ENCODE results near the gene HLA-G. TPM values are rescaled to one million over a fixed set of nuclear protein-coding genes. Genes with fewer than 3 reads are reported as not detected.

HLA-G gene
- total and polyA plus RNA-seq, 2 of the 4 experiments (the other 2 are of a cell fraction) = not detected

DNA sequence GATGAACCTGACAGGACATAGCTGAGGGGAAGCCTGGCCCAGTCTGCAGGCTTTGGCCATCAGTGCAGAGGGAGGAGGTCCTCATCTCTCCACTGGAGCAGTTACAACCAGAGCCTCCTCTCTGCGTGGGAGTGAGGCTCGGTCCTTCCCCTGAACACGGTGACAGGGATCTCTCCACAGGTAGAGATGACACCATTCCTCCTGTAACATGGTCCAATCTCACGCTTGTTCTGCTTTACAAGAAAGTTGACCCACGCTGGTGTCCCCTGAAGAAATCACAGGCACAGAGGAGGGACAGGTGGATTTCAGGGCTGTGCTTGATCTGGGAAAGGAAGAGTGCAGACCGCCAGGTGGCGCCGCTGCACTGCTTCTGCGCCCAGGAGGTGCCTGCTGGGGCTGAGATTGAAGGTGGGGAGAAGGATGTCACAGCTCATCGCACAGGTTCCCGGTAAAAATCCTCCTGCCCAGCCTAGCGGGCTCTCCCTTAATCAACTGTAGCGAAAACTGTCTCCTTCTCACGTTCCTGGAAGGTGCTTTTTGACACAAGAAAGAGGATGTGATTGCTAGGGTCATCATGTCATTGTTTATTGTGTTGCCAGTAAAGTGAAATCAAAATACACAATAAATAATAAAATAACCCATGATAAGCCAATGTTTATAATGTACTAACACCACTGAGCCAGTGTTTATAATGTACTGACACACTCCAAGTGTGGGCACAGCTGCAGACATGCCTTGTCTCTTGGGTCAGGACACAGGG, 20.4 kb downstream of the HLA-G start (continued):
- TF ChIP-seq BHLHE40 (IDR thresholded peaks at IDR 0.05; ENCODE audit: low read depth, low read length) = no peak

DNA sequence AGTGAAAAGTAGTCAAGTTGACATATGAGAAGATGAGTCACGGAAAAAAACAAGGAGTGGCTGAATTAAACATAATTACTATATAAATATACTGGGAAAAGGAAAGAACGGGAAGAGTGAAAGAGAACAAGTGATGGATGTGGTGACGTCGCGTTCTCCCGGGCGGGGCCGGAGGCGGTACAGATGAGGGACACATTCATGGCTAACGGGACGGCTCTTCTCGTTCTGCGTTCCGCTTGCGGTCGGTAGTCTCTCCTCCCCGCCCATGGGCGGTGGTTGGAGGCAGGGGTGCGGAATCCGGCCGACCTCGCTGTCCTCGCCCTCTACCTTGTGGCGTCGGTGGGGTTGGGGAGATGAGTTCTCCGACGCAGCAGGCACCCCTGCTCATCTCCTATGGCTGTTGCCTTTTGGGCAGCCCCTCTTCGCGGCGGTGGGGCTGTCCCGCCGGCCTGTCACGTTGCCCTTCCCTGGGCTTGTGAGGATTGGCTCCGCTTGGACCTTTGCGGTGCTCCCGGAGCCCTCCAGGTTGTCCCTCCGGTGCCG, 22.5 kb downstream of the HLA-G start:
- ChIA-PET CTCF (no interaction called here), POLR2A (ENCODE audit: unreplicated experiment) (no interaction called here)
- no peak overlapping the region for H3K14ac ChIP-seq (replicated peaks; ENCODE audit: low read depth, low read length)
- H3K27me3 ChIP-seq (ENCODE audit: control insufficient read depth, insufficient read depth, low read length) = peaks cover 38% of the 10 kb centered on the region
- H3K4ac ChIP-seq (ENCODE audit: low read depth, low read length) = no peak overlapping the region
- no peaks in the 10 kb centered on the region; the same call in 1 of the 2 replicates for H3K4me1 ChIP-seq (ENCODE audit: control insufficient read depth, insufficient read depth, low read length)
- H3K27ac ChIP-seq (ENCODE audit: insufficient read depth, low read length) = no peak overlapping the region
- no peak overlapping the region for H3K18ac ChIP-seq (ENCODE audit: low read depth, low read length)
- no peak overlapping the region for H3K4me3 ChIP-seq (ENCODE audit: insufficient read depth, low read depth, low read length)
- no peak overlapping the region for H2BK15ac ChIP-seq (ENCODE audit: low read depth, low read length)
- H4K20me1 ChIP-seq (ENCODE audit: insufficient read depth, low read length) = no peaks in the 10 kb centered on the region
- DNase-seq (no peak), ATAC-seq (ENCODE audit: low read depth) (peak; percentile 12)
- H3K56ac ChIP-seq (ENCODE audit: extremely low read depth, insufficient read depth, low read length) = no peak overlapping the region
- 15% methylated on average over 9 of the region's 38 CpGs; no CpG with 5 or more reads in 1 of the 2 experiments for WGBS, 2 experiments (ENCODE audit: extremely low coverage in 2 of 2, insufficient read length in 1 of 2)
- dilution Hi-C loops (cut with HindIII; ENCODE audit: low sequenced_read_pairs, unreplicated experiment) = no loop called here
- intact Hi-C loops (cut with micrococcal nuclease) = no loop called here
- H2AFZ ChIP-seq (replicated peaks; ENCODE audit: low read length, poor library complexity) = peak overlapping the region; percentile 60
- H2BK120ac ChIP-seq (ENCODE audit: low read depth, low read length) = no peak overlapping the region
- no peaks in the 10 kb centered on the region for H3K36me3 ChIP-seq (ENCODE audit: control insufficient read depth, insufficient read depth, low read length)
- H2BK20ac ChIP-seq (ENCODE audit: low read depth, low read length) = no peak overlapping the region
- H4K91ac ChIP-seq (ENCODE audit: insufficient read depth, low read depth, low read length) = no peak overlapping the region
- TF ChIP-seq MAFK (IDR thresholded peaks at IDR 0.05; ENCODE audit: low read depth, low read length) (no peak), POLR2A (IDR thresholded peaks at IDR 0.05; ENCODE audit: low read depth, low read length) (no peak), FOS (IDR thresholded peaks at IDR 0.05; ENCODE audit: low read depth, low read length) (no peak), RCOR1 (IDR thresholded peaks at IDR 0.05; ENCODE audit: insufficient replicate concordance, low read length) (no peak), CHD1 (IDR thresholded peaks at IDR 0.05; ENCODE audit: low read depth, low read length) (no peak), SMC3 (IDR thresholded peaks at IDR 0.05; ENCODE audit: low read depth, low read length) (no peak)
- TF ChIP-seq, protein P1, sequence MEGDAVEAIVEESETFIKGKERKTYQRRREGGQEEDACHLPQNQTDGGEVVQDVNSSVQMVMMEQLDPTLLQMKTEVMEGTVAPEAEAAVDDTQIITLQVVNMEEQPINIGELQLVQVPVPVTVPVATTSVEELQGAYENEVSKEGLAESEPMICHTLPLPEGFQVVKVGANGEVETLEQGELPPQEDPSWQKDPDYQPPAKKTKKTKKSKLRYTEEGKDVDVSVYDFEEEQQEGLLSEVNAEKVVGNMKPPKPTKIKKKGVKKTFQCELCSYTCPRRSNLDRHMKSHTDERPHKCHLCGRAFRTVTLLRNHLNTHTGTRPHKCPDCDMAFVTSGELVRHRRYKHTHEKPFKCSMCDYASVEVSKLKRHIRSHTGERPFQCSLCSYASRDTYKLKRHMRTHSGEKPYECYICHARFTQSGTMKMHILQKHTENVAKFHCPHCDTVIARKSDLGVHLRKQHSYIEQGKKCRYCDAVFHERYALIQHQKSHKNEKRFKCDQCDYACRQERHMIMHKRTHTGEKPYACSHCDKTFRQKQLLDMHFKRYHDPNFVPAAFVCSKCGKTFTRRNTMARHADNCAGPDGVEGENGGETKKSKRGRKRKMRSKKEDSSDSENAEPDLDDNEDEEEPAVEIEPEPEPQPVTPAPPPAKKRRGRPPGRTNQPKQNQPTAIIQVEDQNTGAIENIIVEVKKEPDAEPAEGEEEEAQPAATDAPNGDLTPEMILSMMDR (conservative IDR thresholded peaks at IDR 0.05; ENCODE audit: low read depth, low read length) = no peak
- TF ChIP-seq, protein P2, sequence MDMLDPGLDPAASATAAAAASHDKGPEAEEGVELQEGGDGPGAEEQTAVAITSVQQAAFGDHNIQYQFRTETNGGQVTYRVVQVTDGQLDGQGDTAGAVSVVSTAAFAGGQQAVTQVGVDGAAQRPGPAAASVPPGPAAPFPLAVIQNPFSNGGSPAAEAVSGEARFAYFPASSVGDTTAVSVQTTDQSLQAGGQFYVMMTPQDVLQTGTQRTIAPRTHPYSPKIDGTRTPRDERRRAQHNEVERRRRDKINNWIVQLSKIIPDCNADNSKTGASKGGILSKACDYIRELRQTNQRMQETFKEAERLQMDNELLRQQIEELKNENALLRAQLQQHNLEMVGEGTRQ (IDR thresholded peaks at IDR 0.05; ENCODE audit: low read depth, low read length) = no peak
- H2AK5ac ChIP-seq (ENCODE audit: low read depth, low read length) = no peak overlapping the region
- H3K4me2 ChIP-seq (ENCODE audit: low read depth, low read length) = peak overlapping the region; percentile 4
- no peak overlapping the region for H3K23ac ChIP-seq (ENCODE audit: low read depth, low read length)
- no peak overlapping the region for H4K5ac ChIP-seq (ENCODE audit: low read depth, low read length)
- H3K9me3 ChIP-seq (ENCODE audit: control insufficient read depth, insufficient read depth, low read length) = no peaks in the 10 kb centered on the region
- in situ Hi-C loops (cut with MboI; ENCODE audit: low sequenced_read_pairs) = no loop called here
- no peaks in the 10 kb centered on the region for H3K79me1 ChIP-seq (ENCODE audit: low read depth in 1 of 2, low read length in 2 of 2)
- no TSS peak for BruUV-seq (replicated peaks)
- no peak overlapping the region for H2AK9ac ChIP-seq (replicated peaks; ENCODE audit: low read depth, low read length, poor library complexity)
- H2BK5ac ChIP-seq (ENCODE audit: low read depth, low read length, poor library complexity, severe bottlenecking) = no peak overlapping the region
- H3K9ac ChIP-seq (ENCODE audit: low read depth, low read length) = no peak overlapping the region
- H4K8ac ChIP-seq (ENCODE audit: low read depth in 2 of 2, low read length in 2 of 2) = no peak overlapping the region
- H3K9me1 ChIP-seq (ENCODE audit: insufficient read depth, low read length) = no peaks in the 10 kb centered on the region

All from IMR-90 (cell line).